ENCODE measurements around the gene CNOT6L. TPM values are rescaled to one million over a fixed set of nuclear protein-coding genes. Genes with fewer than 3 reads are reported as not detected.

CNOT6L gene
- total RNA-seq, 1 donor from 2014 or later: 49.4 TPM

DNA sequence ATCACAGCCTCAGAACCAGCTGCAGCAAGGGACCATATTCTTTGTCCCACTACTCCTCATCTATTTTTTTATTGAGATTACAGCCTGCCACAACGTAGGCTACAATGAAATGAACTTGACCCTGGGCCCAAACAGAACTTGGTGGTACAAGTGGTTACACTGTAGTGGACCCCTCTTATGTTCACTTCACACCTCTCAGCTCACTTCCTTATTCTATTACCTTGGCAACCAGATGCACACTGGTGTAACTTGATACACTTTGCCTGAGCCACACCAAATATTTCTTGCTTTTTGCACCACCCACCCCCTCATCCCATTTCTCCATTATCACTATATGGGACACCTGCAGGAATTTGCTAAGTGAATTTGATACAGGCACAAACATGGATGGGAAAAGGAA is 107.7 kb downstream of the CNOT6L start:
- TF ChIP-seq, protein P1, sequence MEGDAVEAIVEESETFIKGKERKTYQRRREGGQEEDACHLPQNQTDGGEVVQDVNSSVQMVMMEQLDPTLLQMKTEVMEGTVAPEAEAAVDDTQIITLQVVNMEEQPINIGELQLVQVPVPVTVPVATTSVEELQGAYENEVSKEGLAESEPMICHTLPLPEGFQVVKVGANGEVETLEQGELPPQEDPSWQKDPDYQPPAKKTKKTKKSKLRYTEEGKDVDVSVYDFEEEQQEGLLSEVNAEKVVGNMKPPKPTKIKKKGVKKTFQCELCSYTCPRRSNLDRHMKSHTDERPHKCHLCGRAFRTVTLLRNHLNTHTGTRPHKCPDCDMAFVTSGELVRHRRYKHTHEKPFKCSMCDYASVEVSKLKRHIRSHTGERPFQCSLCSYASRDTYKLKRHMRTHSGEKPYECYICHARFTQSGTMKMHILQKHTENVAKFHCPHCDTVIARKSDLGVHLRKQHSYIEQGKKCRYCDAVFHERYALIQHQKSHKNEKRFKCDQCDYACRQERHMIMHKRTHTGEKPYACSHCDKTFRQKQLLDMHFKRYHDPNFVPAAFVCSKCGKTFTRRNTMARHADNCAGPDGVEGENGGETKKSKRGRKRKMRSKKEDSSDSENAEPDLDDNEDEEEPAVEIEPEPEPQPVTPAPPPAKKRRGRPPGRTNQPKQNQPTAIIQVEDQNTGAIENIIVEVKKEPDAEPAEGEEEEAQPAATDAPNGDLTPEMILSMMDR (IDR thresholded peaks at IDR 0.05; ENCODE audit: unreplicated experiment): no peak
- H3K27ac Mint-ChIP-seq: no peak overlapping the region
- no peaks in the 10 kb centered on the region for H3K9me3 Mint-ChIP-seq
- H3K36me3 Mint-ChIP-seq: peaks cover 8% of the 10 kb centered on the region
- no peak overlapping the region for H3K4me3 Mint-ChIP-seq
- no peak for DNase-seq (ENCODE audit: low spot score in 2 of 2, unreplicated experiment in 2 of 2)
- no peaks in the 10 kb centered on the region for H3K27me3 Mint-ChIP-seq (ENCODE audit: low read depth)
- H3K4me1 Mint-ChIP-seq: no peaks in the 10 kb centered on the region

DNA sequence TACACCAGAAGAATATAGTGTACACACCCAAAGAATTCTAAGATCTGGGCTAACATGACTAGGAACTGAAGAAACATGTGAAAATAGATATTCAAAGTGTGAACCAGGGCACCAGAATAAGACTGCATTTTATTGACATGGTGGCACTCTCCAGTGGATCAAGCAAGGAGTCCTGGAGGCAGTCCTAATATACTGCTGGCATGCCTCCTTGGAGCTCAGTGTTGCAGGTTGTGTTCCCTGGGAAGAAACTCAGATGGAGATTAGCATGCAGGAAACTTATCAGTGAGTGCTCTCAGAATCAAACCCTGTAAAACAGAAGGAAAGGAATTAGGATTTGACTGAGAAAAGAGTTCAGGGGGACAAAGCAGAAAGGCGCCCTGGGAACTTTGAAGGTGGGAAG is 108.5 kb downstream of the CNOT6L start:
- H3K9me3 Mint-ChIP-seq: no peaks in the 10 kb centered on the region
- no peak overlapping the region for H3K27ac Mint-ChIP-seq
- H3K4me3 Mint-ChIP-seq: no peak overlapping the region
- peaks cover 8% of the 10 kb centered on the region for H3K36me3 Mint-ChIP-seq
- no peak for DNase-seq (ENCODE audit: low spot score in 2 of 2, unreplicated experiment in 2 of 2)
- TF ChIP-seq, protein P1 (IDR thresholded peaks at IDR 0.05; ENCODE audit: unreplicated experiment): no peak
- no peaks in the 10 kb centered on the region for H3K27me3 Mint-ChIP-seq (ENCODE audit: low read depth)
- H3K4me1 Mint-ChIP-seq: no peaks in the 10 kb centered on the region

DNA sequence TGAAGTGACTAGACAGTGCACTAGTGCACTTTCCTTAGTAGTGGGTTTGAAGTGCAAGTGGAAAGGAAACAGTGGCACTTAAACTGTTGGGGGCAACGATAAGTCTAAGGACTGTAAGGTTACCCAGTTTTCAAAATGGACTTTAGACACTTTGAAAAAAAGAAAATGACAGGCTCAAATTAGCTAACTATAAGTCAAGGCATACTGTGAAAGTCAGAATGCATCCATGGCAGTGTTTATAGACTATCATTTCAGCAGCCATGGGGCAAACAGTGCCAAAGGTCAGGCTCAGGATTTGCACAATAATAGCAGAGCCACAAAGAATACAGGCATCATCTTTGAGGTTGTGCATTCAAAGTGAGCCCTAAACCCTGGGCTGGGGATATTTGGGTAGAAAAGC is 109.1 kb downstream of the CNOT6L start:
- Mint-ChIP-seq H3K4me1 (no peaks in the 10 kb centered on the region), H3K36me3 (peaks cover 8% of the 10 kb centered on the region), H3K27me3 (ENCODE audit: low read depth) (no peaks in the 10 kb centered on the region), H3K4me3 (no peak overlapping the region), H3K27ac (no peak overlapping the region), H3K9me3 (no peaks in the 10 kb centered on the region)
- DNase-seq (ENCODE audit: low spot score in 2 of 2, unreplicated experiment in 2 of 2): no peak
- TF ChIP-seq, protein P1 (IDR thresholded peaks at IDR 0.05; ENCODE audit: unreplicated experiment): no peak

DNA sequence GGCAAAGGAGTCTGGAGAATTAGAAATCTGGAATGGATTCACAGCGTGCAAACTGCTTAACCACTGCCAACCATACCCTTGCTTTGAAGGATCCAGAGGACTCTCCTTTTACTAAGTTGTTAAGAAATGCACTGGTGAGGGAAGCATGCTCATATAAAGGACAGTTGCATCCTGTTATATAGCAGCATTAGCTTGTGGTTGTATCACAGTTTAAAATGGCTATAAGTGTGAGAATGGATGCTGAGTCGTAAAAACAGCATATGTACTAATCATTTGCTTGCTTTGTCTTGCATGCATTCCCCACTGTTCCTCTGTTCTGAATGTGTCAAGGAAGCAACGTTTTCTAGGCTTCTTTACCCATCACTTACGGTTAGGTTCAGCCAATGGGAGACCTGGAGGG is 112.5 kb downstream of the CNOT6L start:
- no peak for DNase-seq (ENCODE audit: low spot score in 2 of 2, unreplicated experiment in 2 of 2)
- H3K4me1 Mint-ChIP-seq: peaks cover 13% of the 10 kb centered on the region
- no peak overlapping the region for H3K27ac Mint-ChIP-seq
- H3K9me3 Mint-ChIP-seq: no peaks in the 10 kb centered on the region
- no peaks in the 10 kb centered on the region for H3K27me3 Mint-ChIP-seq (ENCODE audit: low read depth)
- no peak overlapping the region for H3K4me3 Mint-ChIP-seq
- no peaks in the 10 kb centered on the region for H3K36me3 Mint-ChIP-seq
- TF ChIP-seq, protein P1 (IDR thresholded peaks at IDR 0.05; ENCODE audit: unreplicated experiment): no peak

DNA sequence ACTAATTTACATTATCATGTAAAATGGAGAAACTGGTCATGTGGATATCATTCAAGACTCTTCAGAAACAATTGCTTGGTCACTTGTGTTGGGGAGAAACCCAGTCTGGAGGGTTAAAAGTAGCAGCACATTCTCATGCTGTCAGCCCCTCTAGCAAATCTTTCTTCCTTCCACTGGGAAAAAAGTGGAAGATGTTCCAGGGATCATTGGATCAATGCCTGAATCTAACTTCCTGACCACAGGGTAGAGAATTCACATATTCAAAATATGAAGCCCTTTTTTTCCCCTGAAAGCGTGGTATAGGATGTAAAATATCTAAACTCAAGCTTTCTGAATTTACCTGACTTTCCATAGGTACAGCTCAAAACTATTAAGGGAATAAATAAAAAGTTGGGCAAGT is 115.5 kb downstream of the CNOT6L start:
- TF ChIP-seq, protein P1 (IDR thresholded peaks at IDR 0.05; ENCODE audit: unreplicated experiment): no peak
- Mint-ChIP-seq H3K4me3 (no peak overlapping the region), H3K4me1 (peaks cover 31% of the 10 kb centered on the region), H3K9me3 (no peaks in the 10 kb centered on the region), H3K36me3 (no peaks in the 10 kb centered on the region), H3K27me3 (ENCODE audit: low read depth) (no peaks in the 10 kb centered on the region), H3K27ac (no peak overlapping the region)
- DNase-seq (ENCODE audit: low spot score in 2 of 2, unreplicated experiment in 2 of 2): no peak

DNA sequence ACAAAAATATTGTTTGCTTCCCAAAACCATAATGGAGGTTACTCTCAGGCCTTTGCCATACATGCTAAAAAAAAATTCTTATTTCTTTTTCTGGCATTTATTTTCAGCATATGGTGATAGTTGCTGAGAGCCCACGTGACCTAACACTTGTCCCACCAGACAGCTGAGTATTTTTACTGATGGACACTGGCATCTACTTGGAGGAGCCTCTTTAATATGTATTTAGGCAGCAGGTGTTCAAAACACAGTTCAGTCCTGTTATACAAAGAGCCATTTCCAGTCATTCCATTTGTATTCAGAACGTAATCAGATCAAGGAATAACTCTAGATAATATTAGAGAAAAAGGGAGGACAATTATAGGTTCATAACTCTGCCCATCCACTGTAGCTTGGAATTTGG is 118.0 kb downstream of the CNOT6L start:
- H3K36me3 Mint-ChIP-seq: no peaks in the 10 kb centered on the region
- H3K27ac Mint-ChIP-seq: no peak overlapping the region
- no peak for DNase-seq (ENCODE audit: low spot score in 2 of 2, unreplicated experiment in 2 of 2)
- peaks cover 33% of the 10 kb centered on the region for H3K4me1 Mint-ChIP-seq
- no peak overlapping the region for H3K4me3 Mint-ChIP-seq
- no peaks in the 10 kb centered on the region for H3K9me3 Mint-ChIP-seq
- TF ChIP-seq, protein P1 (IDR thresholded peaks at IDR 0.05; ENCODE audit: unreplicated experiment): no peak
- no peaks in the 10 kb centered on the region for H3K27me3 Mint-ChIP-seq (ENCODE audit: low read depth)
